LNCAP (cell line): Measurements from ENCODE around the gene UBXN2A.

Experiments
- CTCF ChIP-seq: fragments of 450-650 bp; IDR thresholded peaks from 2 replicates; pipeline ENCODE4 v1.5.1; 2017; ENCODE audit warnings: mild to moderate bottlenecking

Gene UBXN2A

GRCh38 chr2:24019729-24020128 is 79.5 kb downstream of the UBXN2A start:
- TF ChIP-seq CTCF: no peak

- no peak for TF ChIP-seq CTCF
Measured at GRCh38 chr2:24020244-24020643, 80.0 kb downstream of the UBXN2A start.

GRCh38 chr2:24021122-24021998 is 81.1 kb downstream of the UBXN2A start:
- TF ChIP-seq CTCF: no peak

- no peak for TF ChIP-seq CTCF
Measured at GRCh38 chr2:24022324-24022974, 82.2 kb downstream of the UBXN2A start.

GRCh38 chr2:24022975-24023575 is 82.8 kb downstream of the UBXN2A start:
- TF ChIP-seq CTCF: no peak

- no peak for TF ChIP-seq CTCF
Measured at GRCh38 chr2:24024018-24024417, 83.8 kb downstream of the UBXN2A start.

GRCh38 chr2:24024996-24025663 is 84.9 kb downstream of the UBXN2A start:
- no peak for TF ChIP-seq CTCF
